Hepatocyte (in vitro differentiated cells): ENCODE data around the gene TLX2.

Experiments
- EZH2 ChIP-seq: fragments of 200-600 bp; sonication (generic); IDR thresholded peaks from 2 replicates; pipeline ENCODE4 v1.6.1; 2016; ENCODE audit warnings: antibody characterized with exemption, mild to moderate bottlenecking, borderline replicate concordance
- TF ChIP-seq, protein P1 (sequence below): fragments of 200-600 bp; sonication (generic); IDR thresholded peaks from 2 replicates; pipeline ENCODE4 v1.5.1; 2016; ENCODE audit warnings: antibody characterized with exemption, mild to moderate bottlenecking; ENCODE audit not compliant: poor library complexity

DNA sequence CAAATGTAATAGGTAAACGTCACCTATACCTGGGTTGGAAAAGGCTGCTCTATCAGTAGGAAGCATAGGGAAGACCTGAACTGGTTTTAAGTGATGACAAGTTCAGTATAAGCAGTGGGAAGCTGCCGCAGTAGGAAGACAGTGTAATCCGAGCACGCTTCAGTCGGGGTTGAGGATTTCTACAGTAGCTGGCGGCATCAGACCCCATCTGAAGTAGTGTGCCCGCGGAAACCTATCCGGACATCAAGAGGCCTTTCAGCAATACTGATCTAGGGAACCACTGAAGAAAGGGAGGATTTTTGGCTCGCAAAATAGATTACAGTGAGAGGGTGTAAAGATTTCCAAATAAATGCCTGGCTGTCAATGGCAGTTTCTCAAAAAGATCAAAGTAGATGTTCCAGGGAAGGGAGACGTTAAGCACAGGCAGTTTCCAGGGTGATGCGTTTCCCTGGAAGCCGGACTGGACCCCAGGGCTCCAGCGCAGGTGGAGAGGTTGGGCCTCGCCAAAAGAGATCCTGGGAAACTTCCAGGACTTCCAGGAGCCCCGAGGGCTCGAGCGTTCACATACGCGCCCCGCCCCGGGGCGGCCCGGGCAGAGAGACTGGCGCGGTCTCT lies 34.1 kb downstream of the TLX2 start:
- no peak for TF ChIP-seq EZH2
- TF ChIP-seq, protein P1, sequence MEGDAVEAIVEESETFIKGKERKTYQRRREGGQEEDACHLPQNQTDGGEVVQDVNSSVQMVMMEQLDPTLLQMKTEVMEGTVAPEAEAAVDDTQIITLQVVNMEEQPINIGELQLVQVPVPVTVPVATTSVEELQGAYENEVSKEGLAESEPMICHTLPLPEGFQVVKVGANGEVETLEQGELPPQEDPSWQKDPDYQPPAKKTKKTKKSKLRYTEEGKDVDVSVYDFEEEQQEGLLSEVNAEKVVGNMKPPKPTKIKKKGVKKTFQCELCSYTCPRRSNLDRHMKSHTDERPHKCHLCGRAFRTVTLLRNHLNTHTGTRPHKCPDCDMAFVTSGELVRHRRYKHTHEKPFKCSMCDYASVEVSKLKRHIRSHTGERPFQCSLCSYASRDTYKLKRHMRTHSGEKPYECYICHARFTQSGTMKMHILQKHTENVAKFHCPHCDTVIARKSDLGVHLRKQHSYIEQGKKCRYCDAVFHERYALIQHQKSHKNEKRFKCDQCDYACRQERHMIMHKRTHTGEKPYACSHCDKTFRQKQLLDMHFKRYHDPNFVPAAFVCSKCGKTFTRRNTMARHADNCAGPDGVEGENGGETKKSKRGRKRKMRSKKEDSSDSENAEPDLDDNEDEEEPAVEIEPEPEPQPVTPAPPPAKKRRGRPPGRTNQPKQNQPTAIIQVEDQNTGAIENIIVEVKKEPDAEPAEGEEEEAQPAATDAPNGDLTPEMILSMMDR, result no peak
